HEK293 (cell line): Measurements from ENCODE around the gene NPIPA5.
"Not testable (repeated sequence)": the region's sequence is repeated elsewhere in the genome, so short reads cannot be mapped to it uniquely, and the experiment has no call there.

Source experiments
- CTCF ChIP-seq: fragments of 450-650 bp; formaldehyde crosslinking; IDR thresholded peaks from 2 replicates; pipeline ENCODE4 v1.5.1; 2016; ENCODE audit warnings: missing biosample characterization, missing genetic modification characterization
- GLI4 ChIP-seq: fragments of 450-650 bp; formaldehyde crosslinking; IDR thresholded peaks from 2 replicates; pipeline ENCODE4 v1.5.1; 2016; ENCODE audit warnings: missing biosample characterization, missing genetic modification characterization
- GLIS2 ChIP-seq: fragments of 450-650 bp; formaldehyde crosslinking; IDR thresholded peaks from 2 replicates; pipeline ENCODE4 v1.5.1; 2016; ENCODE audit warnings: missing biosample characterization, missing genetic modification characterization
- KLF16 ChIP-seq: fragments of 450-650 bp; formaldehyde crosslinking; IDR thresholded peaks from 2 replicates; pipeline ENCODE4 v1.5.1; 2017; ENCODE audit warnings: missing biosample characterization, missing genetic modification characterization
- OSR2 ChIP-seq: fragments of 450-650 bp; formaldehyde crosslinking; IDR thresholded peaks from 2 replicates; pipeline ENCODE4 v1.5.1; 2016; ENCODE audit warnings: missing biosample characterization, missing genetic modification characterization
- SETDB1 ChIP-seq: IDR thresholded peaks from one replicate; pipeline ENCODE4 v1.6.1; 2017; ENCODE audit warnings: mild to moderate bottlenecking, low read length, moderate library complexity, mixed read lengths; ENCODE audit not compliant: insufficient read length
- ZBTB20 ChIP-seq: fragments of 450-650 bp; formaldehyde crosslinking; IDR thresholded peaks from 2 replicates; pipeline ENCODE4 v1.5.1; 2016; ENCODE audit warnings: missing biosample characterization, missing genetic modification characterization
- ZFHX2 ChIP-seq: fragments of 450-650 bp; formaldehyde crosslinking; conservative IDR thresholded peaks from 2 replicates; pipeline ENCODE4 v1.5.1; 2016; ENCODE audit warnings: missing biosample characterization, missing genetic modification characterization
- ZFP37 ChIP-seq: fragments of 450-650 bp; formaldehyde crosslinking; IDR thresholded peaks from 2 replicates; pipeline ENCODE4 v1.5.1; 2016; ENCODE audit warnings: missing biosample characterization, missing genetic modification characterization
- ZNF324 ChIP-seq: fragments of 450-650 bp; formaldehyde crosslinking; IDR thresholded peaks from 2 replicates; pipeline ENCODE4 v1.5.1; 2016; ENCODE audit warnings: missing biosample characterization, missing genetic modification characterization
- ZNF350 ChIP-seq: fragments of 450-650 bp; formaldehyde crosslinking; IDR thresholded peaks from 2 replicates; pipeline ENCODE4 v1.5.0; 2017; ENCODE audit warnings: missing biosample characterization, mild to moderate bottlenecking, missing genetic modification characterization
- ZNF660 ChIP-seq: fragments of 450-650 bp; IDR thresholded peaks from 2 replicates; pipeline ENCODE4 v1.5.1; 2018; ENCODE audit warnings: missing biosample characterization, mild to moderate bottlenecking, missing genetic modification characterization

- not testable (repeated sequence) for TF ChIP-seq CTCF (tag by site-specific recombination); ZNF324 (tag by site-specific recombination); GLI4; ZBTB20 (tag by site-specific recombination); ZNF350 (tag by site-specific recombination); ZNF660 (tag by site-specific recombination); ZFHX2; GLIS2; KLF16 (tag by site-specific recombination); SETDB1; ZFP37 (tag by site-specific recombination); OSR2 (tag by site-specific recombination)
These were observed 54.7 kb downstream of the NPIPA5 start for GRCh38 chr16:15323373-15323772.
